Bronchial epithelial cell (primary cell): ENCODE measurements around the gene CCDC7. TPM values are rescaled to one million over a fixed set of nuclear protein-coding genes. Genes with fewer than 3 reads are reported as not detected.
"Not testable (repeated sequence)": the region's sequence is repeated elsewhere in the genome, so short reads cannot be mapped to it uniquely, and the experiment has no call there.

Source experiments
- DNase-seq: peaks from one replicate; pipeline ENCODE4 v3.0.0-alpha.2; 2010; ENCODE audit warnings: low read depth
- FAIRE-seq: peaks from 2 replicates; lab custom pipeline; 2011; peaks lifted over from hg19 to GRCh38; lab: Jason Lieb, UNC
- H3K27me3 ChIP-seq: 2 replicates; pipeline ENCODE4 v1.5.1; 2011; ENCODE audit warnings: low read length; ENCODE audit not compliant: control insufficient read depth, insufficient read depth
- H3K36me3 ChIP-seq: 2 replicates; pipeline ENCODE4 v1.5.1; 2011; ENCODE audit warnings: low read length; ENCODE audit not compliant: control insufficient read depth, insufficient read depth
- H3K4me3 ChIP-seq: 2 replicates; pipeline ENCODE4 v1.5.1; 2011; ENCODE audit warnings: mild to moderate bottlenecking, low read depth, low read length, control low read depth
- total RNA-seq: library from RNA; depleted of rRNA; stranded (reverse); fragments of >200 nt; gene quantifications from 2 replicates; pipeline ENCODE4 v1.2.1, GENCODE V29; 2014
- TF ChIP-seq, protein P1 (sequence below): IDR thresholded peaks from 2 replicates; pipeline ENCODE4 v1.5.1; 2011; ENCODE audit warnings: mild to moderate bottlenecking, moderate library complexity, low read length, control low read depth, inconsistent platforms; ENCODE audit not compliant: insufficient read depth, severe bottlenecking

The CCDC7 gene
- total RNA-seq, 1 donor from 2014 or later, result 1.8 TPM

DNA sequence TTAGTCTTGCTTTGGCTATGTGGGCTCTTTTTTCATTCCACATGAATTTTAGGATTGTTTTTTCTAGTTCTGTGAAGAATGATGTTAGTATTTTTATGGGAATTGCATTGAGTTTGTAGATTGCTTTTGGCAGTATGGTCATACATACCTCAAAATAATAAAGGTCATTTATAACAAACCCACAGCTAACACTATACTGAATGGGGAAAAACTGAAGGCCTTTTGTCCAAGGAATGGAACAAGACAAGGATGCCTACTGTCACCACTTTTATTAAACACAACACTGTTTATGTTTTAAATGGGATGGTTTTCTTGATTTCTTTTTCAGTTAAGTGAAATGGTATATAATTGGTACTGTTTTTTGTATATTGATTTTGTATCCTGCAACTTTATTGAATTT lies 84.3 kb downstream of the CCDC7 start:
- Histone ChIP-seq H3K36me3 (no peaks in the 10 kb centered on the region), H3K27me3 (no peaks in the 10 kb centered on the region), H3K4me3 (no peak overlapping the region)
- TF ChIP-seq, protein P1, sequence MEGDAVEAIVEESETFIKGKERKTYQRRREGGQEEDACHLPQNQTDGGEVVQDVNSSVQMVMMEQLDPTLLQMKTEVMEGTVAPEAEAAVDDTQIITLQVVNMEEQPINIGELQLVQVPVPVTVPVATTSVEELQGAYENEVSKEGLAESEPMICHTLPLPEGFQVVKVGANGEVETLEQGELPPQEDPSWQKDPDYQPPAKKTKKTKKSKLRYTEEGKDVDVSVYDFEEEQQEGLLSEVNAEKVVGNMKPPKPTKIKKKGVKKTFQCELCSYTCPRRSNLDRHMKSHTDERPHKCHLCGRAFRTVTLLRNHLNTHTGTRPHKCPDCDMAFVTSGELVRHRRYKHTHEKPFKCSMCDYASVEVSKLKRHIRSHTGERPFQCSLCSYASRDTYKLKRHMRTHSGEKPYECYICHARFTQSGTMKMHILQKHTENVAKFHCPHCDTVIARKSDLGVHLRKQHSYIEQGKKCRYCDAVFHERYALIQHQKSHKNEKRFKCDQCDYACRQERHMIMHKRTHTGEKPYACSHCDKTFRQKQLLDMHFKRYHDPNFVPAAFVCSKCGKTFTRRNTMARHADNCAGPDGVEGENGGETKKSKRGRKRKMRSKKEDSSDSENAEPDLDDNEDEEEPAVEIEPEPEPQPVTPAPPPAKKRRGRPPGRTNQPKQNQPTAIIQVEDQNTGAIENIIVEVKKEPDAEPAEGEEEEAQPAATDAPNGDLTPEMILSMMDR, result no peak
- FAIRE-seq, result no peak
- no peak for DNase-seq

DNA sequence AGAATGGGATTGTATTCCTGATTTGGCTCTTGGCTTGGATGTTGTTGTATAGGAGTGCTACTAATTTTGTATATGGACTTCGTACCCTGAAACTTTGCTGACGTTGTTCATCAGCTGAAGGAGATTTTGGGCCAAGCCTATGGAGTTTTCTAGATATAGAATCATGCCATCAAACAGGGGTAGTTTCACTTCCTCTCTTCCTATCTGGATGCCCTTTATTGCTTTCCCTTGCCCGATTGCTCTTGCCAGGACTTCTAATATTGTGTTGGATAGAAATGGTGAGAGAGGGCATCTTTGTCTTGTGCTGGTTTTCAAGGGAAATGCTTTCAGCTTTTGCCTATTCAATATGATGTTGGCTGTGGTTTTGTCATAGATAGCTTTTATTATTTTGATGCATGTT lies 92.3 kb downstream of the CCDC7 start:
- no peak for DNase-seq
- TF ChIP-seq, protein P1, result no peak
- no peak for FAIRE-seq
- Histone ChIP-seq H3K27me3 (no peaks in the 10 kb centered on the region), H3K36me3 (no peaks in the 10 kb centered on the region), H3K4me3 (no peak overlapping the region)

GRCh38 chr10:32540691-32541470 lies 94.9 kb downstream of the CCDC7 start:
- Histone ChIP-seq H3K36me3 (no peaks in the 10 kb centered on the region), H3K27me3 (no peaks in the 10 kb centered on the region), H3K4me3 (no peak overlapping the region)
- TF ChIP-seq, protein P1, result no peak
- no peak for FAIRE-seq
- no peak for DNase-seq

DNA sequence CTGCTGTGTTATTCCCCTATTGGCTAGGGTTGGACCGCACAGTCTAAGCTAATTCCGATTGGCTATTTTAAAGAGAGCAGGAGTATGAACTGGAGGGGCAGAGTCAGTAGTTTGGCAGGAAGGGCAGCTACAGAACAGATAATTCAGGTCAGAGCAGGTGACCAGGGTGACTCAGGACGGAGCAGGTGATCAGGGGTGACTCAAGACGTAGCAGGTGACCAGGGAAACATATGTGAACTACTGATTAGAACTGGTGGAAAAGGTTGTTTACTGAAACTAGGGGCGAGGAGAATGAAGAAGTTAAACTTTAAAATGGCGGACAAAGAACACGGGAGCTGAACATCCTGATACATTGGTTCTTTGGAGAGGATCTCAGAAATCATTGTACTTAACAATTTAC lies 102.3 kb downstream of the CCDC7 start:
- H3K4me3 ChIP-seq, result no peak overlapping the region
- peak; percentile 3 for DNase-seq
- FAIRE-seq, result no peak
- TF ChIP-seq, protein P1, result no peak
- H3K27me3 ChIP-seq, result no peaks in the 10 kb centered on the region
- H3K36me3 ChIP-seq, result no peaks in the 10 kb centered on the region

DNA sequence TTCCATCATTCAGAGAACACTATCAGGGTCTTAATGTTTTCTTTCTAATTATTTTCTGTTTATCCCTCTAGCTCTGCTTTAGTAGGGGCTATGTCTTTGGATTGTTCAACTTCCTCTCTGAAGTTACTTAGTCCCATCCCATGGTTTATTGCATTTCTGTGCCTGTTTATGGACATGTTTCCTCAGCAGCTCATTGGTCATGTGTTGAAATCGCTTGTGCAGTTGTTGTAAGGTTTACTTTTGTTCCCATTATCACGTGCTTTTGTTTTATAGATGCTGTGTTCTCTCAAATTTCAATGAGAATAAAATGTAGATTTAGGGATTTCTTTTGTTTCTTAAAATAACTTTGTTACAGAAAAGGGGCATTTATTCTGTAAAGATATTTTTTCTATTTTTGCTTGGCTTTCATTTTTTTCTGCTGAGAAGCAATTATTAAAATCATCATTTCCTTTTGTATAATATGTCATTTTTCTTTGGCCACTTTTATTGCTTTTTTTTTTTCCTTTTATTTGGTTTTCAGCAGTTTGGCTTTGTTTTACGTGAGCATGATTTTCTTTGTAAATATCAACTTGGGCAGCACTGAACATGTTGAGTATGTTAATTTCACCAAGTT lies 110.9 kb downstream of the CCDC7 start:
- DNase-seq (no peak), FAIRE-seq (no peak)
- TF ChIP-seq, protein P1, result no peak

DNA sequence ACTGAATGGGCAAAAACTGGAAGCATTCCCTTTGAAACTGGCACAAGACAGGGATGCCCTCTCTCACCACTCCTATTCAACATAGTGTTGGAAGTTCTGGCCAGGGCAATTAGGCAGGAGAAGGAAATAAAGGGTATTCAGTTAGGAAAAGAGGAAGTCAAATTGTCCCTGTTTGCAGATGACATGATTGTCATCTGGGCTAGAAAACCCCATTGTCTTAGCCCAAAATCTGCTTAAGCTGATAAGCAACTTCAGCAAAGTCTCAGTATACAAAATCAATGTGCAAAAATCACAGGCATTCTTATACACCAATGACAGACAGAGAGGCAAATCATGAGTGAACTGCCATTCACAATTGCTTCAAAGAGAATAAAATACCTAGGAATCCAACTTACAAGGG lies 116.8 kb downstream of the CCDC7 start:
- H3K36me3 ChIP-seq, FAIRE-seq, H3K27me3 ChIP-seq, DNase-seq, H3K4me3 ChIP-seq: not testable (repeated sequence)

More for the DNA sequence above, 110.9 kb downstream of the CCDC7 start:
- no peaks in the 10 kb centered on the region for H3K27me3 ChIP-seq
- no peaks in the 10 kb centered on the region for H3K36me3 ChIP-seq
- H3K4me3 ChIP-seq, result no peak overlapping the region
